GM23338 (cell line): Measurements from ENCODE around the gene THOC7. TPM values are rescaled to one million over a fixed set of nuclear protein-coding genes. Genes with fewer than 3 reads are reported as not detected.

Experiments used
- CREB1 ChIP-seq: fragments of 250-450 bp; sonication (Bioruptor Pico); IDR thresholded peaks from 2 replicates; pipeline ENCODE4 v1.5.0; 2020; ENCODE audit warnings: low read depth, mild to moderate bottlenecking, moderate library complexity
- CTCF ChIP-seq, 2 experiments: fragments of 200-600 bp in 1 of 2; sonication (generic) in 1 of 2; conservative IDR thresholded peaks; 2 replicates each; pipeline versions ENCODE4 v1.5.1 to v1.6.1; 2016 to 2017; ENCODE audit warnings: antibody characterized with exemption in 2 of 2, low read depth in 2 of 2, mild to moderate bottlenecking in 2 of 2, moderate library complexity in 1 of 2
- ETS1 ChIP-seq: IDR thresholded peaks from 2 replicates; pipeline ENCODE4 v1.6.1; 2016; ENCODE audit warnings: antibody characterized with exemption
- EZH2phosphoT487 ChIP-seq: fragments of 200-600 bp; sonication (generic); IDR thresholded peaks from one replicate; pipeline ENCODE4 v1.8.1; 2018; ENCODE audit warnings: antibody characterized with exemption; ENCODE audit not compliant: unreplicated experiment
- JUNB ChIP-seq: IDR thresholded peaks from one replicate; pipeline ENCODE4 v1.6.1; 2016; ENCODE audit warnings: antibody characterized with exemption; ENCODE audit not compliant: unreplicated experiment
- NANOG ChIP-seq: IDR thresholded peaks from 2 replicates; pipeline ENCODE4 v1.6.1; 2016; ENCODE audit warnings: antibody characterized with exemption, borderline replicate concordance
- POLR2AphosphoS5 ChIP-seq: IDR thresholded peaks from 2 replicates; pipeline ENCODE4 v1.6.1; 2016; ENCODE audit warnings: antibody characterized with exemption, low read depth
- ZNF331 ChIP-seq: fragments of 250-450 bp; sonication (Bioruptor Pico); IDR thresholded peaks from 2 replicates; pipeline ENCODE4 v1.5.0; 2020; ENCODE audit warnings: low read depth, mild to moderate bottlenecking, moderate library complexity
- ZNF462 ChIP-seq: fragments of 250-450 bp; sonication (Bioruptor Pico); IDR thresholded peaks from 2 replicates; pipeline ENCODE4 v1.5.0; 2020; ENCODE audit warnings: mild to moderate bottlenecking, moderate library complexity
- polyA plus RNA-seq: library from polyadenylated mRNA; unstranded; fragments of >200 nt; fragmentation: Nextera tagmentation; extraction: Ambion mirVana; gene quantifications from 2 replicates; pipeline ENCODE4 v1.2.1, GENCODE V29; 2016
- total RNA-seq: library from RNA; depleted of rRNA; stranded (reverse); fragments of >200 nt; shearing (Covaris generic); gene quantifications from 2 replicates; pipeline ENCODE4 v1.2.3, GENCODE V29; 2014

THOC7 gene
- total and polyA plus RNA-seq, 2 experiments from 2014 or later = 53.9 to 166 TPM

- no peak for TF ChIP-seq ZNF462 (CRISPR knock-in tag)
- TF ChIP-seq ZNF331 = no peak
- TF ChIP-seq NANOG = no peak
- TF ChIP-seq CTCF (conservative IDR thresholded peaks at IDR 0.05; ENCODE audit: low read depth in 2 of 2) = no peak
- no peak for TF ChIP-seq CREB1 (CRISPR knock-in tag)
- TF ChIP-seq POLR2AphosphoS5 = no peak
- no peak for TF ChIP-seq EZH2phosphoT487
- no peak for TF ChIP-seq ETS1
- TF ChIP-seq JUNB = no peak
Observed at GRCh38 chr3:63905731-63906620, 42.4 kb upstream of the THOC7 start (continued).
